PFSK-1 (cell line): ENCODE measurements around the gene NR1D2.

Source experiments
- POLR2AphosphoS5 ChIP-seq: IDR thresholded peaks from 2 replicates; pipeline ENCODE4 v1.6.1; 2012; ENCODE audit warnings: low read depth, mild to moderate bottlenecking, control low read depth, low read length, moderate library complexity
- REST ChIP-seq, 2 experiments: IDR thresholded peaks; 2 replicates each; pipeline versions ENCODE4 v1.6.1 to v1.8.0; 2011 to 2012; ENCODE audit warnings: low read depth in 2 of 2, low read length in 2 of 2, control low read depth in 1 of 2, inconsistent platforms in 1 of 2, mild to moderate bottlenecking in 1 of 2, moderate library complexity in 1 of 2; ENCODE audit not compliant: insufficient read depth in 1 of 2
- SIN3A ChIP-seq: IDR thresholded peaks from 2 replicates; pipeline ENCODE4 v1.6.1; 2012; ENCODE audit warnings: mild to moderate bottlenecking, low read length, moderate library complexity, borderline replicate concordance; ENCODE audit not compliant: insufficient read depth
- TAF1 ChIP-seq: IDR thresholded peaks from 2 replicates; pipeline ENCODE4 v1.6.1; 2012; ENCODE audit warnings: low read length, control low read depth, borderline replicate concordance; ENCODE audit not compliant: insufficient read depth

- TF ChIP-seq REST (IDR thresholded peaks at IDR 0.05; ENCODE audit: insufficient read depth in 1 of 2, low read depth in 2 of 2, low read length in 2 of 2) = no peak
- TF ChIP-seq POLR2AphosphoS5 = no peak
- TF ChIP-seq SIN3A = no peak
- no peak for TF ChIP-seq TAF1
Observed at GRCh38 chr3:24012589-24013269, 67.6 kb downstream of the NR1D2 start.
